Measurements from ENCODE around the gene GPR89B. TPM values are rescaled to one million over a fixed set of nuclear protein-coding genes. Genes with fewer than 3 reads are reported as not detected.

GPR89B gene
- total and polyA plus RNA-seq, 2 of the 8 experiments (the other 6 are each of a cell fraction or from before 2014, with no cell fraction given): 19.5 to 32.5 TPM

DNA sequence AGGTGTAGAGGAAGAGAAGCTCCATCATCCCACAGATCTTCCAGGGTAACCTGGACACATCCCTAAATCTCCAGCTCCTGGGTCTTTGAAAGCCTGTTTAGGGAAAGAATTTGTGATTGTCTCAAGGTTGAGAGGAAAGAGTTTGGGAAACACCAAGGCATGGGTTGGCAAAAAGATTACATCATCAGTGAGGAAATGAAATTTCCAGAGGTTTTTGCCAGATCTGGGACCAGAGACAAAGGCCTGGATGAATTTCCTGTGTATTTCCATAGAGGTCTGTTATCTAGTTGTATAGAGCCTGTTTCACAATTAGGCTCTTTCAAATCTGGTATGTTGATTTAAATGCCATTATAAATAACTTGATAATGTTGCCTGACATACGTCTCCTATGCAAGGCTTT, 82.3 kb downstream of the GPR89B start:
- Histone ChIP-seq H3K4me2 (ENCODE audit: insufficient read depth in 1 of 2, low read depth in 2 of 2, low read length in 2 of 2) (no peak overlapping the region), H4K8ac (ENCODE audit: extremely low read depth, insufficient read depth, low read length) (no peak overlapping the region), H4K20me1 (replicated peaks in 1 of 2; ENCODE audit: control insufficient read depth in 1 of 2, insufficient read depth in 2 of 2, low read length in 2 of 2) (no peaks in the 10 kb centered on the region), H3K9ac (replicated peaks in 1 of 4; ENCODE audit: extremely low read depth in 1 of 4, low read depth in 3 of 4, low read length in 3 of 4) (no peak overlapping the region), H3K4me3 (ENCODE audit: extremely low read depth in 1 of 4, insufficient read depth in 2 of 4, low read depth in 3 of 4, low read length in 4 of 4) (no peak overlapping the region), H3K79me2 (ENCODE audit: control insufficient read depth in 1 of 2, insufficient read depth in 2 of 2, low read length in 2 of 2) (no peaks in the 10 kb centered on the region), H2AK5ac (ENCODE audit: low read depth, low read length) (no peak overlapping the region), H3K4ac (replicated peaks; ENCODE audit: insufficient read length, low read depth, low read length) (no peak overlapping the region), H2AFZ (ENCODE audit: low read length) (no peak overlapping the region), H4K91ac (replicated peaks; ENCODE audit: insufficient read length, low read length) (no peak overlapping the region), H3K56ac (replicated peaks; ENCODE audit: insufficient read length, low read depth, low read length) (no peak overlapping the region), H3K23ac (ENCODE audit: insufficient read length) (no peak overlapping the region), H3K36me3 (ENCODE audit: control insufficient read depth in 2 of 4, insufficient read depth in 4 of 4, low read length in 3 of 4) (no peaks in the 10 kb centered on the region), H3K14ac (ENCODE audit: insufficient read length) (no peak overlapping the region), H2BK5ac (ENCODE audit: low read depth, low read length) (no peak overlapping the region), H3K18ac (ENCODE audit: extremely low read depth, low read length) (no peak overlapping the region), H3K9me3 (ENCODE audit: insufficient read depth in 2 of 2, low read depth in 1 of 2, low read length in 1 of 2) (no peaks in the 10 kb centered on the region), H3K4me1 (replicated peaks in 1 of 4; ENCODE audit: control insufficient read depth in 3 of 4, insufficient read depth in 4 of 4, low read length in 3 of 4) (peaks cover 0 to 10% (median 6%) of the 10 kb centered on the region in 4 experiments; a peak in 5 of 7 replicates), H3K27me3 (replicated peaks in 1 of 4; ENCODE audit: control insufficient read depth in 3 of 4, extremely low read depth in 1 of 4, insufficient read depth in 3 of 4, low read length in 3 of 4) (peaks cover 1 to 27% (median 11%) of the 10 kb centered on the region in 4 experiments; a peak in 6 of 7 replicates), H3K79me1 (ENCODE audit: low read depth, low read length) (no peaks in the 10 kb centered on the region), H3K27ac (ENCODE audit: low read depth, low read length) (no peak overlapping the region), H4K5ac (ENCODE audit: insufficient read length, low read depth, low read length) (no peak overlapping the region), H3K23me2 (ENCODE audit: low read depth, low read length) (peaks cover 5% of the 10 kb centered on the region; the same call in 1 of the 2 replicates), H2BK120ac (replicated peaks; ENCODE audit: low read depth, low read length) (no peak overlapping the region), H2BK15ac (ENCODE audit: low read length) (no peak overlapping the region), H2BK12ac (ENCODE audit: low read depth, low read length) (no peak overlapping the region), H2BK20ac (ENCODE audit: low read length) (no peak overlapping the region)
- ChIA-PET CTCF (ENCODE audit: partially characterized antibody) (no interaction called here), POLR2A (ENCODE audit: partially characterized antibody) (no interaction called here)
- FAIRE-seq (no peak), DNase-seq (ENCODE audit: low read depth in 1 of 2, low spot score in 2 of 2) (no peak)
- WGBS, 2 experiments (ENCODE audit: extremely low coverage in 1 of 2, insufficient coverage in 1 of 2, insufficient read length in 1 of 2, insufficient replicate concordance in 2 of 2, low coverage in 1 of 2, low lambda C conversion rate in 2 of 2, missing lambda C conversion rate in 1 of 2): 79% methylated on average over 1 of the region's 1 CpG; no CpG with 5 or more reads in 1 of the 2 experiments
- TF ChIP-seq SP4 (IDR thresholded peaks at IDR 0.05; ENCODE audit: low read length) (no peak), BACH1 (IDR thresholded peaks at IDR 0.05; ENCODE audit: low read length) (no peak), TAF1 (IDR thresholded peaks at IDR 0.05; ENCODE audit: low read depth, low read length) (no peak), CTBP2 (IDR thresholded peaks at IDR 0.05; ENCODE audit: borderline replicate concordance, insufficient read depth, insufficient read length, low read length) (no peak), TAF7 (optimal IDR thresholded peaks at IDR 0.05; ENCODE audit: borderline replicate concordance, low read depth, low read length) (no peak), MAFK (IDR thresholded peaks at IDR 0.05; ENCODE audit: low read depth, low read length) (no peak), RBBP5 (IDR thresholded peaks at IDR 0.05; ENCODE audit: borderline replicate concordance, low read depth, low read length) (no peak), RAD21 (IDR thresholded peaks at IDR 0.05 in 1 of 2, conservative IDR thresholded peaks at IDR 0.05 in 1 of 2; ENCODE audit: low read depth in 2 of 2, low read length in 2 of 2) (no peak), TCF12 (IDR thresholded peaks at IDR 0.05; ENCODE audit: low read depth, low read length) (no peak), POLR2A (IDR thresholded peaks at IDR 0.05; ENCODE audit: control extremely low read depth in 1 of 2, low read depth in 2 of 2, low read length in 2 of 2) (no peak), SAP30 (IDR thresholded peaks at IDR 0.05; ENCODE audit: insufficient read depth, insufficient replicate concordance, low read length) (no peak), JUN (IDR thresholded peaks at IDR 0.05; ENCODE audit: low read depth, low read length) (no peak), SP2 (IDR thresholded peaks at IDR 0.05; ENCODE audit: low read length) (no peak), POU5F1 (IDR thresholded peaks at IDR 0.05; ENCODE audit: low read depth, low read length) (no peak), BCL11A (IDR thresholded peaks at IDR 0.05; ENCODE audit: low read depth in 2 of 2, low read length in 2 of 2) (no peak)
